GM12878 (cell line): ENCODE data around the gene ARCN1. TPM values are rescaled to one million over a fixed set of nuclear protein-coding genes. Genes with fewer than 3 reads are reported as not detected.
A peak's percentile ranks its signal among the peaks of the same experiment; 100 is the strongest.

Experiments
- ATF7 ChIP-seq: fragments of 450-650 bp; IDR thresholded peaks from 2 replicates; pipeline ENCODE4 v1.6.1; 2016; ENCODE audit warnings: low read depth, mild to moderate bottlenecking
- BMI1 ChIP-seq: fragments of 450-650 bp; IDR thresholded peaks from 2 replicates; pipeline ENCODE4 v1.6.1; 2016; ENCODE audit warnings: mild to moderate bottlenecking, moderate library complexity, borderline replicate concordance
- BRCA1 ChIP-seq: IDR thresholded peaks from 2 replicates; pipeline ENCODE4 v1.6.1; 2011; ENCODE audit warnings: low read depth, low read length, improper control_type of control experiment
- CHD2 ChIP-seq: IDR thresholded peaks from 2 replicates; pipeline ENCODE4 v1.6.1; 2011; ENCODE audit warnings: low read depth, low read length, improper control_type of control experiment, borderline replicate concordance
- CREB1 ChIP-seq: IDR thresholded peaks from 2 replicates; pipeline ENCODE4 v1.6.1; 2012; ENCODE audit warnings: low read depth, mild to moderate bottlenecking, inconsistent platforms
- DPF2 ChIP-seq: fragments of 450-650 bp; IDR thresholded peaks from 2 replicates; pipeline ENCODE4 v1.6.1; 2017; ENCODE audit warnings: mild to moderate bottlenecking
- EGR1 ChIP-seq, 2 experiments: IDR thresholded peaks; 1 replicate in 1 of 2; 2 replicates in 1 of 2; pipeline ENCODE4 v1.6.1; 2011 to 2012; ENCODE audit warnings: low read depth in 2 of 2, low read length in 2 of 2, borderline replicate concordance in 1 of 2, mild to moderate bottlenecking in 1 of 2, moderate library complexity in 1 of 2
- ETV6 ChIP-seq, 2 experiments: fragments of 450-650 bp in 1 of 2; IDR thresholded peaks in 1 of 2; conservative IDR thresholded peaks in 1 of 2; 2 replicates each; pipeline ENCODE4 v1.6.1; 2014; ENCODE audit warnings: antibody characterized with exemption in 1 of 2, borderline replicate concordance in 1 of 2, low read depth in 1 of 2, mild to moderate bottlenecking in 1 of 2, moderate library complexity in 1 of 2
- GATAD2B ChIP-seq: fragments of 450-650 bp; conservative IDR thresholded peaks from 2 replicates; pipeline ENCODE4 v1.6.1; 2017; ENCODE audit warnings: low read depth, mild to moderate bottlenecking, moderate library complexity
- HDAC2 ChIP-seq: fragments of 200-600 bp; sonication (generic); IDR thresholded peaks from 2 replicates; pipeline ENCODE4 v1.6.1; 2017
- HDGF ChIP-seq: fragments of 450-650 bp; IDR thresholded peaks from 2 replicates; pipeline ENCODE4 v1.6.1; 2016; ENCODE audit warnings: antibody characterized with exemption
- KLF5 ChIP-seq: fragments of 450-650 bp; IDR thresholded peaks from 2 replicates; pipeline ENCODE4 v1.6.1; 2014; ENCODE audit warnings: mild to moderate bottlenecking; ENCODE audit not compliant: partially characterized antibody
- MEF2A ChIP-seq: IDR thresholded peaks from 2 replicates; pipeline ENCODE4 v1.6.1; 2011; ENCODE audit warnings: low read depth, mild to moderate bottlenecking, low read length, moderate library complexity; ENCODE audit not compliant: insufficient read depth
- MTA2 ChIP-seq: fragments of 450-650 bp; IDR thresholded peaks from 2 replicates; pipeline ENCODE4 v1.6.1; 2016; ENCODE audit warnings: low read depth, mild to moderate bottlenecking, moderate library complexity
- NR2F1 ChIP-seq: fragments of 450-650 bp; conservative IDR thresholded peaks from 2 replicates; pipeline ENCODE4 v1.6.1; 2017; ENCODE audit warnings: mild to moderate bottlenecking
- PML ChIP-seq: IDR thresholded peaks from 2 replicates; pipeline ENCODE4 v1.6.1; 2012; ENCODE audit warnings: low read length, inconsistent platforms
- POLR2A ChIP-seq: IDR thresholded peaks from 2 replicates; pipeline ENCODE4 v1.6.1; 2011; ENCODE audit warnings: low read depth, mild to moderate bottlenecking, low read length
- POLR2AphosphoS5 ChIP-seq: IDR thresholded peaks from 2 replicates; pipeline ENCODE4 v1.6.1; 2011; ENCODE audit warnings: mild to moderate bottlenecking, low read length, inconsistent platforms
- POU2F2 ChIP-seq: IDR thresholded peaks from 3 replicates; pipeline ENCODE4 v1.6.1; 2011; ENCODE audit warnings: low read depth, mild to moderate bottlenecking, low read length, borderline replicate concordance
- RCOR1 ChIP-seq: conservative IDR thresholded peaks from 2 replicates; pipeline ENCODE4 v1.6.1; 2012; ENCODE audit warnings: low read depth, low read length, improper control_type of control experiment
- RELA ChIP-seq: fragments of 450-650 bp; IDR thresholded peaks from 2 replicates; pipeline ENCODE4 v1.8.0; 2014; ENCODE audit warnings: borderline replicate concordance; ENCODE audit not compliant: partially characterized antibody
- STAT3 ChIP-seq: IDR thresholded peaks from 2 replicates; pipeline ENCODE4 v1.6.1; 2011; ENCODE audit warnings: low read depth, low read length, improper control_type of control experiment
- SUPT20H ChIP-seq: IDR thresholded peaks from 2 replicates; pipeline ENCODE4 v1.6.1; 2011; ENCODE audit warnings: low read depth, mild to moderate bottlenecking, low read length, moderate library complexity, borderline replicate concordance; ENCODE audit not compliant: control insufficient read depth
- TAF1 ChIP-seq: IDR thresholded peaks from 2 replicates; pipeline ENCODE4 v1.6.1; 2011; ENCODE audit warnings: mild to moderate bottlenecking, low read depth, low read length, borderline replicate concordance
- TCF12 ChIP-seq: IDR thresholded peaks from 2 replicates; pipeline ENCODE4 v1.6.1; 2011; ENCODE audit warnings: low read depth, mild to moderate bottlenecking, low read length
- ZNF384 ChIP-seq: IDR thresholded peaks from 2 replicates; pipeline ENCODE4 v1.6.1; 2012; ENCODE audit warnings: low read depth, mild to moderate bottlenecking, low read length, improper control_type of control experiment, borderline replicate concordance
- polyA plus RNA-seq, 11 experiments: library from polyadenylated mRNA; depleted of rRNA in 4 of 11; unstranded in 6 of 11; stranded (reverse) in 5 of 11; fragments of >200 nt; fragmentation: Nextera tagmentation in 4 of 11; fragmentation: Illumina TruSeq in 1 of 11; extraction: Ambion mirVana in 4 of 11; extraction: Trizol in 1 of 11; gene quantifications; 1 replicate in 1 of 11; 2 replicates in 10 of 11; pipeline versions ENCODE4 v1.2.1 to v1.2.3, GENCODE V29; 2011 to 2016; ENCODE audit warnings: inconsistent platforms in 2 of 11, missing spikeins in 2 of 11, low read depth in 1 of 11
- total RNA-seq, 4 experiments: library from RNA; depleted of rRNA in 3 of 4; stranded (reverse); fragments of >200 nt in 3 of 4; fragmentation: Illumina TruSeq in 1 of 4; extraction: Trizol in 1 of 4; gene quantifications; 2 replicates each; pipeline versions ENCODE4 v1.2.1 to v1.2.3, GENCODE V29; 2013 to 2021
- TF ChIP-seq, protein P1 (sequence below): IDR thresholded peaks from 2 replicates; pipeline ENCODE4 v1.6.1; 2012; ENCODE audit warnings: mild to moderate bottlenecking, low read depth, low read length
- TF ChIP-seq, protein P2 (sequence below): IDR thresholded peaks from 2 replicates; pipeline ENCODE4 v1.6.1; 2012; ENCODE audit warnings: low read depth, low read length, improper control_type of control experiment

ARCN1 gene
- total and polyA plus RNA-seq, 10 of the 15 experiments (the other 5 are each of a cell fraction or from before 2014, with no cell fraction given) = 33.3 to 172 (median 106) TPM

DNA sequence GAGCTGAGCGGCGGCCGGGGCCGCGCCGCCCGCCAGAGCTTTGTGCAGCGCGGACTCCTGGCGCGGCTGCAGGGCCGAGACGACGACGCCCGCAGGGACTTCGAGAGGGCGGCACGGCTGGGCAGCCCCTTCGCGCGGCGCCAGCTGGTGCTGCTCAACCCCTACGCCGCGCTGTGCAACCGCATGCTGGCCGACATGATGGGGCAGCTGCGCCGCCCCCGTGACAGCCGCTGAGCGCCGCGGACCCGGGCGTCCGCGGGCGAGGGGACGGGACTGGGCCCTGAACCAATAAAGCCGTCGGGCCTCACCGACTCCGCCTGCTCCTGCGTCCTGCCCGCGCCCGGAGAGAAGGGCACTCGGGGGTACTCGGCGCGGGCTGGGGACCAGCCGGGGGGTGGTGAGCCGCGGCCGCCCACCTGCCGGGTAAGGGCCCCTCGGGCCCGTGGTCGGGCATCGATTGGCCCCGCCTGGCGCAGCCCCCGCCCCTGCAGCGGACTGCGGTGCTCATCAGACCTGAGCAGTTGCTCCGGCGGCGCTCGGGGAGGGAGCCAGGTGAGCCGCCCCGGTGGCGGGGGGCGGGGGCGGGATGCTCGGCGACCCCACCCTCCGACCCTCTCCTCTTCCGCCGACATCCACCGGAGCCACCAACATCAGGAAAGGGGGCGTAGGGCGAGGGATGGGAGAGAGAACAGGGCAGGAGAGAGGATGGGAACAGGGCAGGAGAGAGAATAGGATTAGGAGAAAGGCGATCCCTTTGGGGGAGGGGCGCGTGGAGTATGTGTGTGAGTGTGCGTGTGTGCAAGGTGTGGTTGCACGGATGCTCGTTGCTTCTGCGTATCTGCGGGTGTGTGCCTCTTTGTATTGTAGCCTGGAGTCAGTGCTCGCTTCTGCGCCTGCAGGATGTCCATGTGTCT is 41.3 kb upstream of the ARCN1 start, which contains the start of gene TMEM25 (continued):
- no peak for TF ChIP-seq POLR2AphosphoS5
- peak; percentile 80 for TF ChIP-seq TCF12
- no peak for TF ChIP-seq KLF5
- TF ChIP-seq, protein P1, sequence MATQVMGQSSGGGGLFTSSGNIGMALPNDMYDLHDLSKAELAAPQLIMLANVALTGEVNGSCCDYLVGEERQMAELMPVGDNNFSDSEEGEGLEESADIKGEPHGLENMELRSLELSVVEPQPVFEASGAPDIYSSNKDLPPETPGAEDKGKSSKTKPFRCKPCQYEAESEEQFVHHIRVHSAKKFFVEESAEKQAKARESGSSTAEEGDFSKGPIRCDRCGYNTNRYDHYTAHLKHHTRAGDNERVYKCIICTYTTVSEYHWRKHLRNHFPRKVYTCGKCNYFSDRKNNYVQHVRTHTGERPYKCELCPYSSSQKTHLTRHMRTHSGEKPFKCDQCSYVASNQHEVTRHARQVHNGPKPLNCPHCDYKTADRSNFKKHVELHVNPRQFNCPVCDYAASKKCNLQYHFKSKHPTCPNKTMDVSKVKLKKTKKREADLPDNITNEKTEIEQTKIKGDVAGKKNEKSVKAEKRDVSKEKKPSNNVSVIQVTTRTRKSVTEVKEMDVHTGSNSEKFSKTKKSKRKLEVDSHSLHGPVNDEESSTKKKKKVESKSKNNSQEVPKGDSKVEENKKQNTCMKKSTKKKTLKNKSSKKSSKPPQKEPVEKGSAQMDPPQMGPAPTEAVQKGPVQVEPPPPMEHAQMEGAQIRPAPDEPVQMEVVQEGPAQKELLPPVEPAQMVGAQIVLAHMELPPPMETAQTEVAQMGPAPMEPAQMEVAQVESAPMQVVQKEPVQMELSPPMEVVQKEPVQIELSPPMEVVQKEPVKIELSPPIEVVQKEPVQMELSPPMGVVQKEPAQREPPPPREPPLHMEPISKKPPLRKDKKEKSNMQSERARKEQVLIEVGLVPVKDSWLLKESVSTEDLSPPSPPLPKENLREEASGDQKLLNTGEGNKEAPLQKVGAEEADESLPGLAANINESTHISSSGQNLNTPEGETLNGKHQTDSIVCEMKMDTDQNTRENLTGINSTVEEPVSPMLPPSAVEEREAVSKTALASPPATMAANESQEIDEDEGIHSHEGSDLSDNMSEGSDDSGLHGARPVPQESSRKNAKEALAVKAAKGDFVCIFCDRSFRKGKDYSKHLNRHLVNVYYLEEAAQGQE = no peak
- peak; percentile 92 for TF ChIP-seq GATAD2B
- TF ChIP-seq STAT3 = no peak
- no peak for TF ChIP-seq ETV6 (conservative IDR thresholded peaks at IDR 0.05 in 1 of 2, IDR thresholded peaks at IDR 0.05 in 1 of 2; ENCODE audit: borderline replicate concordance in 1 of 2, low read depth in 1 of 2)
- TF ChIP-seq BMI1 = no peak
- TF ChIP-seq EGR1 (IDR thresholded peaks at IDR 0.05; ENCODE audit: borderline replicate concordance in 1 of 2, low read depth in 2 of 2, low read length in 2 of 2) = peak in 1 of 2 experiments; percentile 83; a peak in 2 of 3 replicates
- TF ChIP-seq TAF1 = 0 out of 2 replicates have a peak, but pooled peaks have one; percentile 25
- peak; percentile 82; the same call in 1 of the 2 replicates for TF ChIP-seq DPF2
- peak; percentile 93; the same call in 1 of the 2 replicates for TF ChIP-seq HDGF
- TF ChIP-seq PML = no peak
- TF ChIP-seq POU2F2 = no peak
- TF ChIP-seq RELA = no peak
- TF ChIP-seq NR2F1 = peak; percentile 49
- no peak for TF ChIP-seq BRCA1
- no peak for TF ChIP-seq ZNF384
- peak; percentile 30; the same call in 1 of the 2 replicates for TF ChIP-seq CHD2
- peak; percentile 68 for TF ChIP-seq POLR2A
- 0 out of 2 replicates have a peak, but pooled peaks have one; percentile 48 for TF ChIP-seq CREB1
- no peak for TF ChIP-seq MEF2A
- TF ChIP-seq RCOR1 = 0 out of 2 replicates have a peak, but pooled peaks have one; percentile 8
- no peak for TF ChIP-seq HDAC2
- TF ChIP-seq, protein P2, sequence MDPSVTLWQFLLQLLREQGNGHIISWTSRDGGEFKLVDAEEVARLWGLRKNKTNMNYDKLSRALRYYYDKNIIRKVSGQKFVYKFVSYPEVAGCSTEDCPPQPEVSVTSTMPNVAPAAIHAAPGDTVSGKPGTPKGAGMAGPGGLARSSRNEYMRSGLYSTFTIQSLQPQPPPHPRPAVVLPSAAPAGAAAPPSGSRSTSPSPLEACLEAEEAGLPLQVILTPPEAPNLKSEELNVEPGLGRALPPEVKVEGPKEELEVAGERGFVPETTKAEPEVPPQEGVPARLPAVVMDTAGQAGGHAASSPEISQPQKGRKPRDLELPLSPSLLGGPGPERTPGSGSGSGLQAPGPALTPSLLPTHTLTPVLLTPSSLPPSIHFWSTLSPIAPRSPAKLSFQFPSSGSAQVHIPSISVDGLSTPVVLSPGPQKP = no peak
- no peak for TF ChIP-seq ATF7
- no peak for TF ChIP-seq MTA2
- no peak for TF ChIP-seq SUPT20H
